Astrocyte (in vitro differentiated cells and primary cell): ENCODE measurements around the gene PLCL1.

Source experiments
- CTCF ChIP-seq: IDR thresholded peaks from 2 replicates; pipeline ENCODE4 v1.5.1; 2011; ENCODE audit warnings: low read depth, mild to moderate bottlenecking, inconsistent platforms, low read length, moderate library complexity; ENCODE audit not compliant: insufficient read depth
- EZH2 ChIP-seq: IDR thresholded peaks from 2 replicates; pipeline ENCODE4 v1.6.1; 2012; ENCODE audit warnings: mild to moderate bottlenecking, low read length, inconsistent platforms; ENCODE audit not compliant: insufficient read depth

GRCh38 chr2:197947219-197947757, 142.9 kb downstream of the PLCL1 start:
- no peak for TF ChIP-seq CTCF
- no peak for TF ChIP-seq EZH2
